ENCODE measurements around the gene HOMER2.
"Not testable (repeated sequence)": the region's sequence is repeated elsewhere in the genome, so short reads cannot be mapped to it uniquely, and the experiment has no call there.

GRCh38 chr15:82865981-82866380 lies 86.5 kb downstream of the HOMER2 start:
- not testable (repeated sequence) for TF ChIP-seq POLR2A, CTCF (IDR thresholded peaks at IDR 0.05)
